Uterus (tissue), 2 donors: ENCODE results near the gene BCAR3.

Experiments
- POLR2A ChIP-seq, 2 donors: fragments of 450-650 bp; IDR thresholded peaks; one replicate each; pipeline ENCODE4 v1.6.1; 2016; ENCODE audit warnings: antibody characterized with exemption in 2 of 2, mild to moderate bottlenecking in 1 of 2, moderate library complexity in 1 of 2
- TF ChIP-seq, protein P1 (sequence below), 4 experiments: fragments of 200-600 bp in 2 of 4; fragments of 450-650 bp in 2 of 4; sonication (generic) in 2 of 4; IDR thresholded peaks; one replicate each; pipeline ENCODE4 v1.5.1; 2016 to 2019; ENCODE audit warnings: antibody characterized with exemption in 4 of 4, mild to moderate bottlenecking in 2 of 4, moderate library complexity in 1 of 4

DNA sequence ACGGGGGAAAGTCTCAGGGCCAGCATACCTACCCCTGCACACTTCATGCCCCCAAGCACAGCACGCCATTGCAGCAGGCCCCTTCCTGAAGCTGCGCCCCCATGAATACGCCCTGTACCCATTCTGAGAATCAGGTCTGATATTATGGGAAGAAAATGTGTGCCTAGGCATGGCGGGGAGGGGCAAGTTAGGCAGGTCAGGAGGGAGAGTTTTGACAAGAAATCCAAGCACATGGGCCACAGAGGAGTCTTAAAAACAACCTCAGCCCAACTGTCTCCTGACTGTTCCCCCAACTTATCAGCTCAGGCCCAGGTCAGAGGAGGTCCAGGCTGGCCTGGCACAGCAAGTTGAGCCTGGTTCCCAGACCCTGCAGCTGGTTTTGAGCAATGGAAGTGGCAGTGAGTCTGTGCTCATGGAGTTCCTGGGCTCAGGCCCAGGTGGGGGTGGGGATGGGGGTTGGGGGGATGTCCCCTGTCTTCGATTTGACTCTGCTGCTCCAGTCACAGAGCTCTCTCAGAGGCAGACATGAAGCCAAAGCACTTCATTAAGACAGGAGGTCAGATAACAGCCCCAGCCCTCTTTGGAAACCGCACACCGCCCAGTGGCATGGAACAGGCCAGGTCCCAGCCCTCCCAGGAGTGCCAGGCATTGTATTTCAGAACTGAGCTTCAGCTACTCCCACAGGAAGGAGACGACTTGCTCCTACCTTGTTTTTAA is 20.6 kb upstream of the BCAR3 start:
- TF ChIP-seq, protein P1, sequence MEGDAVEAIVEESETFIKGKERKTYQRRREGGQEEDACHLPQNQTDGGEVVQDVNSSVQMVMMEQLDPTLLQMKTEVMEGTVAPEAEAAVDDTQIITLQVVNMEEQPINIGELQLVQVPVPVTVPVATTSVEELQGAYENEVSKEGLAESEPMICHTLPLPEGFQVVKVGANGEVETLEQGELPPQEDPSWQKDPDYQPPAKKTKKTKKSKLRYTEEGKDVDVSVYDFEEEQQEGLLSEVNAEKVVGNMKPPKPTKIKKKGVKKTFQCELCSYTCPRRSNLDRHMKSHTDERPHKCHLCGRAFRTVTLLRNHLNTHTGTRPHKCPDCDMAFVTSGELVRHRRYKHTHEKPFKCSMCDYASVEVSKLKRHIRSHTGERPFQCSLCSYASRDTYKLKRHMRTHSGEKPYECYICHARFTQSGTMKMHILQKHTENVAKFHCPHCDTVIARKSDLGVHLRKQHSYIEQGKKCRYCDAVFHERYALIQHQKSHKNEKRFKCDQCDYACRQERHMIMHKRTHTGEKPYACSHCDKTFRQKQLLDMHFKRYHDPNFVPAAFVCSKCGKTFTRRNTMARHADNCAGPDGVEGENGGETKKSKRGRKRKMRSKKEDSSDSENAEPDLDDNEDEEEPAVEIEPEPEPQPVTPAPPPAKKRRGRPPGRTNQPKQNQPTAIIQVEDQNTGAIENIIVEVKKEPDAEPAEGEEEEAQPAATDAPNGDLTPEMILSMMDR (IDR thresholded peaks at IDR 0.05) = no peak
- TF ChIP-seq POLR2A (IDR thresholded peaks at IDR 0.05) = no peak
